T-helper 2 cell treated with Interferon-gamma antibody and Interleukin-4, amounts not matched to agents 5 μg/mL and 100 μg/mL, for 36 hours (primary cell): ENCODE measurements around the gene GNG13.
"Not testable (repeated sequence)": the region's sequence is repeated elsewhere in the genome, so short reads cannot be mapped to it uniquely, and the experiment has no call there.

Experiments used
- DNase-seq: peaks from one replicate; pipeline ENCODE4 v3.0.0; 2021; ENCODE audit warnings: low spot score
- H3K27ac Mint-ChIP-seq: one replicate; pipeline ENCODE4 v1.8.0; 2021; ENCODE audit warnings: mild to moderate bottlenecking, mixed read lengths
- H3K27me3 Mint-ChIP-seq: one replicate; pipeline ENCODE4 v1.8.0; 2021; ENCODE audit warnings: low read depth, mixed read lengths
- H3K36me3 Mint-ChIP-seq: one replicate; pipeline ENCODE4 v1.8.0; 2021; ENCODE audit warnings: low read depth, mixed read lengths
- H3K4me1 Mint-ChIP-seq: one replicate; pipeline ENCODE4 v1.8.0; 2021; ENCODE audit warnings: low read depth, mixed read lengths
- H3K4me3 Mint-ChIP-seq: one replicate; pipeline ENCODE4 v1.8.0; 2022; ENCODE audit warnings: mild to moderate bottlenecking, moderate library complexity, mixed read lengths
- H3K9me3 Mint-ChIP-seq: one replicate; pipeline ENCODE4 v1.8.0; 2021; ENCODE audit warnings: mixed read lengths

Gene GNG13

GRCh38 chr16:778909-779527, 21.5 kb downstream of the GNG13 start:
- no peak overlapping the region for H3K27ac Mint-ChIP-seq
- no peaks in the 10 kb centered on the region for H3K27me3 Mint-ChIP-seq
- no peak overlapping the region for H3K4me3 Mint-ChIP-seq
- no peak for DNase-seq
- H3K36me3 Mint-ChIP-seq: no peaks in the 10 kb centered on the region
- no peaks in the 10 kb centered on the region for H3K9me3 Mint-ChIP-seq
- no peaks in the 10 kb centered on the region for H3K4me1 Mint-ChIP-seq

GRCh38 chr16:778447-778846, 22.1 kb downstream of the GNG13 start:
- Mint-ChIP-seq H3K27ac (no peak overlapping the region), H3K27me3 (no peaks in the 10 kb centered on the region)

GRCh38 chr16:777826-778225, 22.7 kb downstream of the GNG13 start:
- Mint-ChIP-seq H3K9me3 (no peaks in the 10 kb centered on the region), H3K4me1 (no peaks in the 10 kb centered on the region), H3K4me3 (no peak overlapping the region), H3K27me3 (no peaks in the 10 kb centered on the region), H3K27ac (no peak overlapping the region), H3K36me3 (no peaks in the 10 kb centered on the region)
- no peak for DNase-seq

More at GRCh38 chr16:778447-778846, 22.1 kb downstream of the GNG13 start:
- Mint-ChIP-seq H3K4me1 (no peaks in the 10 kb centered on the region), H3K36me3 (no peaks in the 10 kb centered on the region), H3K9me3 (no peaks in the 10 kb centered on the region), H3K4me3 (no peak overlapping the region)
- DNase-seq: no peak

- no peak overlapping the region for H3K4me3 Mint-ChIP-seq
- no peaks in the 10 kb centered on the region for H3K9me3 Mint-ChIP-seq
- no peaks in the 10 kb centered on the region for H3K4me1 Mint-ChIP-seq
- no peak overlapping the region for H3K27ac Mint-ChIP-seq
- no peaks in the 10 kb centered on the region for H3K36me3 Mint-ChIP-seq
- DNase-seq: no peak
- no peaks in the 10 kb centered on the region for H3K27me3 Mint-ChIP-seq
Observed at GRCh38 chr16:776824-777223, 23.7 kb downstream of the GNG13 start.

- not testable (repeated sequence) for H3K4me1 Mint-ChIP-seq, H3K36me3 Mint-ChIP-seq, DNase-seq, H3K9me3 Mint-ChIP-seq, H3K27ac Mint-ChIP-seq, H3K4me3 Mint-ChIP-seq, H3K27me3 Mint-ChIP-seq
Observed at GRCh38 chr16:776298-776697, 24.2 kb downstream of the GNG13 start.

- no peaks in the 10 kb centered on the region for H3K36me3 Mint-ChIP-seq
- H3K9me3 Mint-ChIP-seq: no peaks in the 10 kb centered on the region
- no peak overlapping the region for H3K27ac Mint-ChIP-seq
- H3K27me3 Mint-ChIP-seq: no peaks in the 10 kb centered on the region
- no peak for DNase-seq
- H3K4me3 Mint-ChIP-seq: no peak overlapping the region
- no peaks in the 10 kb centered on the region for H3K4me1 Mint-ChIP-seq
Observed at GRCh38 chr16:775236-775796, 25.2 kb downstream of the GNG13 start.

- no peak overlapping the region for H3K27ac Mint-ChIP-seq
- DNase-seq: no peak
- H3K36me3 Mint-ChIP-seq: no peaks in the 10 kb centered on the region
- no peak overlapping the region for H3K4me3 Mint-ChIP-seq
- no peaks in the 10 kb centered on the region for H3K4me1 Mint-ChIP-seq
- H3K9me3 Mint-ChIP-seq: no peaks in the 10 kb centered on the region
- H3K27me3 Mint-ChIP-seq: no peaks in the 10 kb centered on the region
Observed at GRCh38 chr16:774086-775001, 26.2 kb downstream of the GNG13 start.

GRCh38 chr16:772959-773358, 27.6 kb downstream of the GNG13 start:
- Mint-ChIP-seq H3K4me3 (no peak overlapping the region), H3K9me3 (no peaks in the 10 kb centered on the region), H3K4me1 (no peaks in the 10 kb centered on the region), H3K27me3 (no peaks in the 10 kb centered on the region), H3K27ac (no peak overlapping the region), H3K36me3 (no peaks in the 10 kb centered on the region)
- DNase-seq: no peak

GRCh38 chr16:770411-770810, 30.1 kb downstream of the GNG13 start:
- no peaks in the 10 kb centered on the region for H3K4me1 Mint-ChIP-seq
- H3K27me3 Mint-ChIP-seq: no peaks in the 10 kb centered on the region
- H3K4me3 Mint-ChIP-seq: no peak overlapping the region
- no peak for DNase-seq
- no peaks in the 10 kb centered on the region for H3K9me3 Mint-ChIP-seq
- no peaks in the 10 kb centered on the region for H3K36me3 Mint-ChIP-seq
- no peak overlapping the region for H3K27ac Mint-ChIP-seq

- DNase-seq: no peak
- Mint-ChIP-seq H3K27me3 (no peaks in the 10 kb centered on the region), H3K4me1 (no peaks in the 10 kb centered on the region), H3K9me3 (no peaks in the 10 kb centered on the region), H3K36me3 (no peaks in the 10 kb centered on the region), H3K4me3 (no peak overlapping the region), H3K27ac (no peak overlapping the region)
Observed at GRCh38 chr16:769934-770333, 30.6 kb downstream of the GNG13 start.

GRCh38 chr16:769184-769784, 31.2 kb downstream of the GNG13 start:
- Mint-ChIP-seq H3K36me3 (no peaks in the 10 kb centered on the region), H3K9me3 (no peaks in the 10 kb centered on the region), H3K4me1 (no peaks in the 10 kb centered on the region), H3K27ac (no peak overlapping the region), H3K27me3 (no peaks in the 10 kb centered on the region), H3K4me3 (no peak overlapping the region)
- no peak for DNase-seq

GRCh38 chr16:768428-768827, 32.1 kb downstream of the GNG13 start:
- DNase-seq: no peak
- Mint-ChIP-seq H3K4me3 (no peak overlapping the region), H3K4me1 (no peaks in the 10 kb centered on the region), H3K9me3 (no peaks in the 10 kb centered on the region), H3K27ac (no peak overlapping the region), H3K36me3 (no peaks in the 10 kb centered on the region), H3K27me3 (no peaks in the 10 kb centered on the region)

- Mint-ChIP-seq H3K27me3 (no peaks in the 10 kb centered on the region), H3K9me3 (no peaks in the 10 kb centered on the region), H3K4me1 (no peaks in the 10 kb centered on the region), H3K36me3 (no peaks in the 10 kb centered on the region), H3K4me3 (no peak overlapping the region), H3K27ac (no peak overlapping the region)
- DNase-seq: no peak
Observed at GRCh38 chr16:767743-768235, 32.7 kb downstream of the GNG13 start.
